GM21528 (cell line): Measurements from ENCODE around the gene A2ML1.
"Not testable (repeated sequence)": the region's sequence is repeated elsewhere in the genome, so short reads cannot be mapped to it uniquely, and the experiment has no call there.

ENCODE experiments used
- ATAC-seq: cut with Tn5 transposase; IDR thresholded peaks from one replicate; pipeline ENCODE4 v1.9.1; 2021; ENCODE audit warnings: mild to moderate bottlenecking, moderate library complexity; ENCODE audit not compliant: unreplicated experiment, low FRiP score

The A2ML1 gene

DNA sequence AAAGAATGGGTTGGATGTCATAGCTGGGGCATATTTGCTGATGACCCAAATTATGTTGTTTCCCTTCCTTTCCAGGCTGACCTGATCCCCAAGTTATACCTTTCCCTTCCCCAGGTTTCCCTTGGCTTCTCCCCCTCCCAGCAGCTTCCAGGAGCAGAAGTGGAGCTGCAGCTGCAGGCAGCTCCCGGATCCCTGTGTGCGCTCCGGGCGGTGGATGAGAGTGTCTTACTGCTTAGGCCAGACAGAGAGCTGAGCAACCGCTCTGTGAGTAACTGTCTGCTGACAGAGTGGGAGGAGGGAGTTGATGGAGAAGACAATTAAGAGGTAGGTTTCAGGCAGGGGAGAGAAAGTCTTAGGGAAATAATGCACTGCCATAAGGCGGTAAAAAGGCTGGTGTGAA, 25.0 kb downstream of the A2ML1 start:
- ATAC-seq: no peak

DNA sequence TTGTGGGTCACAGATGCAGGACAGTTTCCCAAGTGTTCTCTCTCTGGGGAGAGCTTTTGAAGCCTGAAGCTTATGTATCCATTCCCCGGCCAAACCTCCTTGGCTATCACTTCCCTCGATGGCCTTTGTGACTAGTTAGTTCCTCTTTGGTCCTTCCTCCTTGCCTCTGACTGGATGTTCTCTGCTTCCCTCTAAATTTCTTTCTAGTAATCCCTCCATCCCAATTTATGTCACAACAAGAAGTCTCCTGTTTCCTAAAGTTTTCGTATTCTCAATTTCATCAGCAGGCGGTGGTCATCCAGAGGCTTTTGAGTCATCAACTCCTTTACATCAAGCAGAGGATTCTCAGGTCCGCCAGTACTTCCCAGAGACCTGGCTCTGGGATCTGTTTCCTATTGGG, 27.5 kb downstream of the A2ML1 start:
- no peak for ATAC-seq

DNA sequence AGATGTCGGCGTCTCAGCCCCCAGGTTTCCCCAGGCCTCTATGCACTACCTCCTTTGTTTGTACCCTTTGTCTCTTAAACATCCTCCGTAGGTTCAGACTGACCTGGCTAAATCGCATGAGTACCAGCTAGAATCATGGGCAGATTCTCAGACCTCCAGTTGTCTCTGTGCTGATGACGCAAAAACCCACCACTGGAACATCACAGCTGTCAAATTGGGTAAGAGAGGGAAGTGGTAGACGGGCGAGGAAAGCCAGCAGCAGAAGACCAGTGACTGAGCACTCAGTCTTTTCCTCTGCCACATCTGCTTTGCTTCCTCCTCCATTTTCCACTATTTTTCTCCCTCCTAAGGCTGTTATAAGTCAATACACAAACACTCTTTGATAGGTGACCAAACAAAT, 29.7 kb downstream of the A2ML1 start:
- ATAC-seq: no peak

DNA sequence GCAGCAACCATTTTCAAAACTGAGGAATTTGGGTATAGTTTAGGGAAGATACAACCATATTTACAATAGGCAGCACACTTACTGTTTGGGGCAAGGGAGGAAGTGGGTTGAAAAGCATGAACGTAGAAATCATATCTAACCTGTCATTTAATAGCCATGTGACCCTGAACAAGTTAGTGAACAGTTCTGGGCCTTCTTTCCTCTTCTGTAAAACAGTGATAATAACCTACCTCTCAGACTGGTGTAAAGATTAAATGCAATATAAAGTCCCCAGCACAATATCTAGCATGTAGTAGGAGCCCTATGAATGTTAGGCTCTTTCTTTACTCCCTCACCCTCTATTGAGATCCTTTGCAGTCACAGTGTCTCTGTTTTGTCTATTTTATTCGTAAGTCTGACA, 33.5 kb downstream of the A2ML1 start:
- ATAC-seq: no peak

DNA sequence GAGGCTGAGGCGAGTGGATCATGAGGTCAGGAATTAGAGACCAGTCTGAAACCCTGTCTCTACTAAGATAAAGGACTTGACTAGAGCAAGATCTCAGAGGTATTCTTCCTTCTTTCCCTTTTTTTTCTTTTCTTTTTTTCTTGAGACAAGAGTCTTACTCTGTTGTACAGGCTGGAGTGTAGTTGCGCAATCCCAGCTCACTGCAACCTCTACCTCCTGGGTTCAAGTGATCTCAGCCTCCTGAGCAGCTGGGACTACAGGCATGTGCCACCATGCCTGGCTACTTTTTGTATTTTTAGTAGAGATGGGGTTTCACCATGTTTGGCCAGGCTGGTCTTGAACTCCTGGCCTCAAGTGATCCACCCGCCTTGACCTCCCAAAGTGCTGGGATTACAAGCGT, 37.0 kb downstream of the A2ML1 start:
- not testable (repeated sequence) for ATAC-seq

DNA sequence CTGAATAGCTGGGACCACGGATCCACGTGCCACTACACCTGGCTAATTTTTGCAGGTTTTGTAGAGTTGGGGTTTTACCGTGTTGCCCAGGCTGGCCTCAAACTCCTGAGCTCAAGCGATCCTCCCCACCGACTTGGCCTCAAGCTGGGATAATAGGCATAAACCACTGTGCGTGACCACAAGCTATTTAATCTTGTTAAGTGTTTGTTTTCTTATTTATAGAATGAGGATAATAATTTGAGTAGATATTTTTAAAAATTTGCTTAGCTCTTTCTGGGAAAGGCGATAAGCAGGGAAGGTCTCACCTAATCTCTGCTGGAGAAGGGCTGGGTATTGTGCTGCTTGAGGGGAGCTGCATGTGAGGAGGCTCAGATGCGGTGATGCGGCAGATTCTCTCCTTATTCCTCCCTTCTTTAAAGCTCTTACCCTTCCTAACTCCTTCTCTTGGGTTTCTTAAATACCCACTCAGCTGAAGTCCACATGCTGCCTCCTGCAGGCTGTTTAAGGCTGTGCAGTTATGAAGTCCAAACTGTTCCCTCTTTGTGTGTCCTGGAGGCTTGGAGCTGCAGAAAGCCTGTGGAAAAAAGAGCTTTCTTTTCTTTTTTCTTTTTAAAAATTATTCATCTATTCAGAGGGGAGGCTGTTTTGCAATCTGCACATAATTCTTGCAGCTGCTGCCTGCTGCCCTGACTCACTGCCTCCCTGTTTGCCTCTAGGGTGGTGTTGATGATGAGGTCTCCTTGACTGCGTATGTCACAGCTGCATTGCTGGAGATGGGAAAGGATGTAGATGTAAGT, 37.9 kb downstream of the A2ML1 start:
- ATAC-seq: no peak

DNA sequence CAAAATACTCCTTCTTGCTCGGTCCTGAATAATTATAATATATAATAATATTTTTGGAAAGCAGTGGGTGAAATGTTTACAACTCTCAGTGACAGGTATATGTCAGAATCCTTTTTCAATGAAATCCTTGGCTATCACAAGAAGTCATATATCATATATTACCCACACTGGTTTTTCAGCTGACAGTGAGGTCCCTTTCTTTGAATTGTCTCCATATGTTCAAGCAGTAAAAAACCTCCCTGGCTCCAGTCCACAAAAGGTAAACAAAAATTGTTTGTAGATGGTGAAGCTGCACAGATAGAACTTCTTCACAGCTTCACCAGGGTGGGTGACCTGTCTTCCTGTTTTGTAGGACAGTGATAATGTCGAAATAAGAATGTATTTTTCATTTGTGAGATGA, 44.0 kb downstream of the A2ML1 start:
- no peak for ATAC-seq

DNA sequence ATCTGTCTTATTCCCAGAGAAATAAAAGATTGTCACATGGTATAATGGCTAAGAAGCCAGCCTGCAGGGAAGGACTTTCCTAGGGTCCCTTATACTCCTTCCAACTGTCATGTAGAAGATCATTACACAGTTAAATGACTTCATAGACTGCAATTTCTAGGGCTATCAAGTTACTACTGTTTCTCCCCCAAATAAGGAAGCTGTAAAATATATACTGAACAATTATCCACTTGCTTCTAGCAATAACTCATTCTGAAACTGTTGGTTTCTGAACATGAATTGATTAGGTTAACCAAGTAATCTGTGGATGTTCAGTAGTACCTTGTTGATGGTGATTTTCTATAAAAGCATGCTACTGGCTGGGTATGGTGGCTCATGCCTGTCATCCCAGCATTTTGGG, 44.6 kb downstream of the A2ML1 start:
- ATAC-seq: no peak

DNA sequence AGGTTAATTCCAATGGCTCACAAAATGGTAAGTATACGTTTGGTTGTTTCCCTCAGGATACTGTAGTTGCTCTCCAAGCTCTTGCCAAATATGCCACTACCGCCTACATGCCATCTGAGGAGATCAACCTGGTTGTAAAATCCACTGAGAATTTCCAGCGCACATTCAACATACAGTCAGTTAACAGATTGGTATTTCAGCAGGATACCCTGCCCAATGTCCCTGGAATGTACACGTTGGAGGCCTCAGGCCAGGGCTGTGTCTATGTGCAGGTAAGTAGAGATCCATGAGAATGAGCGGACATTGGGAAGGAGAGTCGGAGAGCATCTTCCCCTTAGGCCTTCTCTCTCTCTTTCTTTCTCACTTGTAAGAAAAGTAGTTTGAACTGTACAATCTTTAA, 45.4 kb downstream of the A2ML1 start:
- no peak for ATAC-seq

DNA sequence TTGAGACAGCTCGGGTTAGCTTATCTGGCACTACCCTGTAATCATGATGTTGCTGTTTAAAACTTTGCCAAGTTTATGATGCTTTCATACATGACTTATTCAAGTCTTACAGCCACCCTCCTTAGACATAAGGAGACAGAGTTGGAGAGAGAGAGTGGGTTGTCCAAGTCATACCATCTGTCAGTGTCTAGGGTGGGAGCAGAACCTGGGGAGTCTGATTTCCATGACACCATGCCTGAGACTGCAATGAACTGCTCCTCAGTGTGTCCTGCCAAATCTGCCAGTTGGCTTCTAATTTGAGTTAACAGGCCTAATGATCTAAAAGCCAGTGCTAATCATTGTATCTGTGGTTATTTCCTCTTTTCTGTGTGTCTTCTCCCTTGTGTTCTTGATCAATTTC, 48.2 kb downstream of the A2ML1 start:
- ATAC-seq: no peak

DNA sequence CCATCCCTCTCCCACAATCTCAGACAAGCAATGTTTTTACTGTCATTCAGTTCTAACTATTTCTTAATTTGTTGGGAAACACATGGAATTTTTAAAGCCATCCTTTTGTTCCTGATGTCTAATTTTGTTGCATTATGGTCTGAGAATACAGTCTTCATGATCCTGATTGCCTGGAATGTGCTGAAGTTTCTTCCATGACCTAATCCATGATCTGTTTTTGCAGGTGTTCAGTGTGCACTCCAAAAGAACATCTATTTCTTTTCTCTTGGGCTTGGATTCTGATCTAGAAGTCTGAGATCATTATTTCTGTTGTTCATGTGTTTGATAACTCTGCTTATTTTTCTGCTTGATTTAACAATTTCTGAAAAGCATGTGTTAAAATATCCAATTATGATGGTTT, 48.6 kb downstream of the A2ML1 start:
- no peak for ATAC-seq

DNA sequence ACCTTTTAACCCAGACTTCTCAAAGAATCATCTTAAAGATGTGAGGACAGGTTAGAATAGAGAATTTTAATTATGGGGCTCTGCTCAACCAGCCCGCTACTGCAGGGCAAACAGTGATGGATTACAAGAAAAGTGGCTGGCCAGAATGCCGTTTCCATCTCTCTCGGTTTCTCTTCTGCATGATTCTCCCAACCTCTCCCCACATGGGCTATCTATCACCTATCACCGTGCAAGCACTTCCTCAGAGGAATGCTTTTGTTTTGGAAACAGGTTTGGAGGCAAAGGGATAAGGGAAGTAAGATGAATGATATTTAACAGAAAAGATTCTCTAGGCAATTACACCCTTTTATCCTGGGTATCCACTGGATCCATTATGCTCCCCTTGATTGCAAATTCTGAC, 54.5 kb downstream of the A2ML1 start:
- ATAC-seq: no peak

DNA sequence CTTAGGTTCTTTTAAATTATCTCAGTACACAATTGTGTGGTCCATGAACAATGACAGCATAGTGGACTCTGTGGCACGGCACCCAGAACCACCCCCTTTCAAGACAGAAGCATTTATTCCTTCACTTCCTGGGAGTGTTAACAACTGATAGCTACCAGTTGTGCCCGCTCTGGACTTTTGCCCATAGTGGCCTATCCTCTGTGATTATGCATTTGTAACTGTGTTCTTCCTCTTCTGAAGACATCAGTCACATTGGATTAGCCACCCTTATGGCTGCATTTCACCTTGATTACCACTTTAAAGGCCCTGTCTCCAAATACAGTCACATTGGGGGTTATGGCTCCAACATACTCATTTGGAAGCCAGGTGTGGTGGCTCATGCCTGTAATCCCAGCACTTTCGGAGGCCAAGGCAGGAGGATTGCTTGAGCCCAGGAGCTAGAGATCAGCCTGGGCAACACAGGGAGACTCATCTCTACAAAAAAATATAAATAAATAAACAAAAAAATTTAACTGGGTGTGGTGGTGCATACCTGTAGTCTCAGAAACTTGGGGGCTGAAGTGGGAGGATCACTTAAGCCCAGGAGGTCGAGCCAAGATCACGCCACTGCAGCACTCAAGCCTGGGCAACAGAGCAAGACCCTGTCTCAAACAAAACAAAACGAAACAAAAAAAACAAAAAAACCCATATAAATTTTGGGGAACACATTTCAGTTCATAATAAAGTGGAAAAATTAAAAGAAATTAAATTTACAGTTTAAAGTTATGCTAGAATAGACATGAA, 64.3 kb downstream of the A2ML1 start:
- no peak for ATAC-seq

DNA sequence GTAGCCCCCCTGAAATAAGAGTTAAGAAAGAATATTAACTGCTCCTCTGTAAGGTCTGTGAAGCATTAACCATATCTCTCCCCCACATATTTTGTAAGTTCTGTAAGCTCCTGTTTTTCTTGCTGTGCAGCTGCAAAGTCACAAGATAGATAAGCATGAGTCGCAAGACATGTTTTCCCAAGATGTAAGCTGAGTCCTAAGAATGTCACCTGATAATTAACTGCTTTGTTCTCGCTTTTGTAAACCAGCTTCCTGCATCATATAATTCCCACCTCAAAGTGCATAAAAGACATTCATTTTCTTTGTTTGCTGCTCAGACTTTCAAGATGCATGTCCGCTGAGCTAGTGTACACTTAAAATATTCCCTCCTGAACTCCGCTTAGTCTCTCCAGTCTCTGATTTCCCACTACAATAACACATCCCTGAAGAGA, 64.9 kb downstream of the A2ML1 start:
- ATAC-seq: no peak

DNA sequence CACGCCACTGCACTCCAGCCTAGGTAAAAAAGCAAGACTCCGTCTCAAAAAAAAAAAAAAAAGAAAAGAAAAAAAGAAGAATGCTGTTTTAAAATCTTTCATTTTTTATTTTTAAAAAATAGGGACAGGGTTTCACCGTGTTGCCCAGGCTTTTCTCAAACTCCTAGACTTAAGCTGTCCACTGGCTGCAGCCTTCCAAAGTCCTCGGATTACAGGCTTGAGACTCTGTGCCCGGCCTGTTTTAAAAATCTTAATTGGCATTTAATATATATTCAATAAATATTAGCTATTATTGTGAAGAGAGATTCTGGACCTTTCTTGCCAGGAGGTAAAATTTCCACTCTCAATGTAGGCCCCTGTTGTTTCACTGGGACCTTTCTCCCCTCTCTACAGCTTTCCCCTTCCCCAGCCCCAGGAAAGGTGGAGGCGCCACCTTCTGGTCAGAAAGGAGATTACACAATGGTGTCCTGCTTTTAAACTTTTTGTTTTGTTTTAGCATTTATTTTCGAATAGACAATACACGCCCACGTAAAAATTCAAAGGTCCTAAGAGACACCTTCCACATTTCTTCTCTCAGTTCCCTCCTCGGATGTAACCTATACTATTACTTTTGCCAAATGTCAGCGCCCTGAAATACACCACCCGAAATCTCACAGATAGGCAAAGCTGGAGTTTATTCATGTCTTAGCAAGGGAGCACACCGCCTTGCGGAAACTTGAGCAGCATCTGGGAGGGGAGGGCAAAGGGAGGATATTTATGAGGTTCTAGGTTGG, 68.1 kb downstream of the A2ML1 start:
- ATAC-seq: no peak

DNA sequence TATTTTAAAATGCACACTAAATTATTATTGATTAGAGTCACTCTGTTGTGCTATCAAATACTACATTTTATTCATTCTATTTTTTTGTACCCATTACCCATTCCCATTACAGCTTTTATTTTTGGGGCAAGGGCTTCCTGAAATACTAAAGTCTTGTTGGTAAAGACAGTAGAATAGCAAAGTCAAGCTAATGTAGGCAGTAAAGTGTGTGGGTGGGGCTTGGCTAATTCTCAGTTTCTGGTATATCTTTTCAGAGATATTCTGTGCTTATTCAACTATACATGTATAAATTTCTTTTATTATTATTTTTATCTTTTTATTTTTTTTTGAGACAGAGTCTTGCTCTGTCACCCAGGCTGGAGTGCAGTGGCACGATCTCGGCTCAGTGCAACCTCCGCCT, 69.6 kb downstream of the A2ML1 start:
- no peak for ATAC-seq

DNA sequence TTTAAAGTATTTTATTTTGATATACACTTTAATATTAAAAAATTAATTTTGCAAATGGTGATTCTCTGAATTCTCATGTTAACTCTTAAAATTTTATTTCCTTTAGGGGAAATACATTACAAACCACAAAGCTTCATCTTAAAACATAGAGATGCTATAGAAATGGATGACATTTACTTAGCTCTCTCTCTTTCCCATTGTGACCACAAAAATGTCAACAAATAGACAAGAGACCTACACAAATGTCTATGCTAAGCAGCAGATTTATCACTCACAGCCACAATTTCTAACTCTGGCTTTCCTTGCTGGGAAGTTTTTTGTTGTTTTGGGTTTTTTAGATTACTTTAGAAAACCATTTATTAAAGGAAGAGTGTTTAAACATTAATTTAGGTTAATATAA, 72.0 kb downstream of the A2ML1 start:
- no peak for ATAC-seq

DNA sequence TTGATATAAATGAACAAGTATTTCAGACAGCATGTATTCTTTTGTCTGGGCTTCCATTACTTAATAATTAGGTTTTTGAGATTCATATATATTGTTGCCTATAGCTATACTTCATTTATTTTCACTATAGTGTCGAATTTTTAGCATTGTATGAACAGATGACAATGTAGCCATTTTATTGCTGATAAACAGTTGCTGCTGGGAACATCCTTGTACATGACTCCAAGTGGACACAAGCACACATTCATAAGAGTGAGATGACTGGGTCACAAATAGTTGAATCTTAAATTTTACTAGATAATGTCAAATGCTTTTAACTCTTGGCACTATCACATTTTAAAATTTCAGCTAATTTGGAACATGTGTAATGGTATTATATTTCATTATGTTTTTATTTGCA, 72.6 kb downstream of the A2ML1 start:
- ATAC-seq: no peak

DNA sequence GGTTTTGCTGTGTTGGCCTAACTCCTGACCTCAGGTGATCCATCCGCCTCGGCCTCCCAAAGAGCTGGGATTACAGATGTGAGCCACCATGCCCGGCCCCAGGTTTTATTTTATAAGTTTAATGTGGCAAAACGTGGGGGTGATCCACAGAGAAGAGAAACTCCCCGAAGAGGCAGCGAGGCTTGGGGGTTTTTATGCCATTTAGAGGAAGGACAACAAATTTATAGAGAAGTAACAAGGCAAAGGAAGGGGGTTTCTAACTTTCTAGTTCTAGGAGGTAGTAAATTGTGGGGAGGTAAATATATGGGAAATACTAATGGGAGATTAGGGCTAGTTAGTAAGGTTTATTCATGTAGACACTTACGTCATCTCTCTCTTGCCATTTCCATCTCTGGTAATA, 74.7 kb downstream of the A2ML1 start:
- ATAC-seq: no peak

DNA sequence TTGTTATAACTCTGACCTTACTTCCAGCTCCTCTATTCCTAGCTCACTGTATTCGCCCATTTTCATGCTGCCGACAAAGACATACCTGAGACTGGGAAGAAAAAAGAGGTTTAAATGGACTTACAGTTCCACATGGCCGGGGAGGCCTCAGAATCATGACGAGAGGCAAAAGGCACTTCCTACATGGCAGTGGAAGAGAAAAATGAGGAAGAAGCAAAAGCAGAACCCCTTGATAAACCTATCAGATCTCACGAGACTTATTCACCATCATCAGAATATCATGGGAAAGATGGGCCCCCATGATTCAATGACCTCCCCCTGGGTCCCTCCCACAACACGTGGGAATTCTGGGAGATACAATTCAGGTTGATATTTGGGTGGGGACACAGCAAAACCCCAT, 77.4 kb downstream of the A2ML1 start:
- ATAC-seq: no peak

DNA sequence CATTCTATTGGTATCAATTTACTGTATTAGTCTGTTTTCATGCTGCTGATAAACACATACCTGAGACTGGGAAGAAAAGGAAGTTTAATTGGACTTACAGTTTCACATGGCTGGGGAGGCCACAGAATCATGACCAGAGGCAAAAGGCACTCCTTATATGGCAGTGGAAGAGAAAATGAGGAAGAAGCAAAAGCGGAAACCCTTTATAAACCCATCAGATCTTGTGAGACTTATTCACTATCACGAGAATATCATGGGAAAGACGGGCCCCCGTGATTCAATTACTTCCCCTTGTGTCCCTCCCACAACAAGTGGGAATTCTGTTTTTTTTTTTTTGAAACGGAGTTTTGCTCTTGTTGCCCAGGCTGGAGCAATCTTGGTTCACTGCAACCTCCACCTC, 80.3 kb downstream of the A2ML1 start:
- not testable (repeated sequence) for ATAC-seq
